Endothelial cell of umbilical vein (primary cell): Measurements from ENCODE around the gene ABCG5. TPM values are rescaled to one million over a fixed set of nuclear protein-coding genes. Genes with fewer than 3 reads are reported as not detected.

ENCODE experiments used
- BruUV-seq: library from RNA; stranded (reverse); fragments of 400-500 nt; replicated peaks from 2 replicates; lab custom pipeline; 2021; lab: Mats Ljungman, UMichigan
- CTCF ChIA-PET: fragments of 300-600, 350-600 bp; sonication (Branson Sonifier 250); formaldehyde crosslinking; loops from one replicate; lab custom pipeline; 2021; ENCODE audit warnings: antibody characterized with exemption, inconsistent platforms; lab: Charles Lee
- POLR2A ChIA-PET: fragments of 300-600, 350-600 bp; sonication (Branson Sonifier 250); formaldehyde crosslinking; loops from one replicate; lab custom pipeline; 2021; ENCODE audit warnings: antibody characterized with exemption, inconsistent platforms; lab: Charles Lee
- DNase-seq: peaks from one replicate; pipeline ENCODE4 v3.0.0-alpha.2; 2011; ENCODE audit warnings: low read depth, low spot score
- FAIRE-seq: peaks from 2 replicates; lab custom pipeline; 2011; peaks lifted over from hg19 to GRCh38; lab: Jason Lieb, UNC
- H2AFZ ChIP-seq: 2 replicates; pipeline ENCODE4 v1.6.0; 2012; ENCODE audit warnings: low read depth, low read length, control low read depth, inconsistent platforms
- H3K27ac ChIP-seq: 2 replicates; pipeline ENCODE4 v1.5.1; 2011; ENCODE audit warnings: low read depth, mild to moderate bottlenecking, control low read depth, low read length, moderate library complexity; ENCODE audit not compliant: insufficient read depth
- H3K27me3 ChIP-seq, 2 experiments: 2 replicates each; pipeline versions ENCODE4 v1.6.0 to v1.6.1; 2011; ENCODE audit warnings: low read length in 2 of 2, mixed read lengths in 1 of 2; ENCODE audit not compliant: control insufficient read depth in 2 of 2, insufficient read depth in 2 of 2
- H3K36me3 ChIP-seq, 2 experiments: 2 replicates in 1 of 2; 3 replicates in 1 of 2; pipeline ENCODE4 v1.5.1; 2011; ENCODE audit warnings: low read length in 2 of 2, mild to moderate bottlenecking in 1 of 2, moderate library complexity in 1 of 2; ENCODE audit not compliant: control insufficient read depth in 2 of 2, insufficient read depth in 2 of 2; ENCODE audit errors: extremely low read depth in 1 of 2
- H3K4me1 ChIP-seq: 3 replicates; pipeline ENCODE4 v1.5.1; 2011; ENCODE audit warnings: mild to moderate bottlenecking, low read length; ENCODE audit not compliant: control insufficient read depth, insufficient read depth; ENCODE audit errors: extremely low read depth
- H3K4me2 ChIP-seq: 2 replicates; pipeline ENCODE4 v1.6.1; 2011; ENCODE audit warnings: low read length, control low read depth, mixed read lengths; ENCODE audit not compliant: insufficient read depth
- H3K4me3 ChIP-seq, 3 experiments: fragments of 200-600 bp in 1 of 3; sonication (generic), shearing (Covaris generic) in 1 of 3; replicated peaks in 1 of 3; 2 replicates each; pipeline ENCODE4 v1.5.1; 2011 to 2016; ENCODE audit warnings: control low read depth in 3 of 3, low read length in 3 of 3, mild to moderate bottlenecking in 2 of 3, inconsistent platforms in 1 of 3, low read depth in 1 of 3, moderate library complexity in 1 of 3; ENCODE audit not compliant: insufficient read depth in 1 of 3
- H3K79me2 ChIP-seq: 2 replicates; pipeline ENCODE4 v1.6.0; 2012; ENCODE audit warnings: low read length, inconsistent platforms; ENCODE audit not compliant: control insufficient read depth, insufficient read depth
- H3K9ac ChIP-seq: replicated peaks from 2 replicates; pipeline ENCODE3; 2011; ENCODE audit warnings: low read length, control low read depth; ENCODE audit not compliant: insufficient read depth; ENCODE audit errors: extremely low read depth
- H3K9me1 ChIP-seq: replicated peaks from 3 replicates; pipeline ENCODE4 v1.6.0; 2011; ENCODE audit warnings: mild to moderate bottlenecking, low read length; ENCODE audit not compliant: control insufficient read depth, insufficient read depth; ENCODE audit errors: extremely low read depth
- H3K9me3 ChIP-seq: replicated peaks from 2 replicates; pipeline ENCODE4 v1.5.1; 2012; ENCODE audit warnings: low read length, inconsistent platforms; ENCODE audit not compliant: control insufficient read depth, insufficient read depth
- H4K20me1 ChIP-seq: replicated peaks from 2 replicates; pipeline ENCODE3; 2011; ENCODE audit warnings: mild to moderate bottlenecking, low read length; ENCODE audit not compliant: control insufficient read depth, insufficient read depth; ENCODE audit errors: extremely low read depth
- EZH2 ChIP-seq: IDR thresholded peaks from 2 replicates; pipeline ENCODE4 v1.6.1; 2012; ENCODE audit warnings: borderline replicate concordance, low read depth, mild to moderate bottlenecking, moderate library complexity, low read length, inconsistent platforms; ENCODE audit not compliant: severe bottlenecking
- FOS ChIP-seq: IDR thresholded peaks from 2 replicates; pipeline ENCODE4 v1.6.1; 2011; ENCODE audit warnings: mild to moderate bottlenecking, low read length, moderate library complexity, borderline replicate concordance; ENCODE audit not compliant: insufficient read depth
- GATA2 ChIP-seq: IDR thresholded peaks from 2 replicates; pipeline ENCODE4 v1.7.0; 2011; ENCODE audit warnings: low read depth, mild to moderate bottlenecking, moderate library complexity, mixed read lengths, low read length; ENCODE audit not compliant: insufficient read length, insufficient read depth
- JUN ChIP-seq: IDR thresholded peaks from 2 replicates; pipeline ENCODE4 v1.6.1; 2011; ENCODE audit warnings: borderline replicate concordance, low read depth; ENCODE audit not compliant: insufficient read length, insufficient read depth
- MAX ChIP-seq: IDR thresholded peaks from 2 replicates; pipeline ENCODE4 v1.6.1; 2011; ENCODE audit not compliant: insufficient read depth, insufficient read length
- MYC ChIP-seq: IDR thresholded peaks from one replicate; pipeline ENCODE4 v1.6.1; 2011; ENCODE audit warnings: mild to moderate bottlenecking, low read depth, low read length
- POLR2A ChIP-seq: IDR thresholded peaks from 2 replicates; pipeline ENCODE4 v1.6.1; 2012; ENCODE audit warnings: low read depth, mild to moderate bottlenecking, control low read depth, low read length
- POLR2AphosphoS5 ChIP-seq: IDR thresholded peaks from 2 replicates; pipeline ENCODE4 v1.6.1; 2012; ENCODE audit warnings: low read depth, mild to moderate bottlenecking, control low read depth, low read length, moderate library complexity; ENCODE audit not compliant: insufficient read depth
- dilution Hi-C: fragments of 300-500 bp; cut with MboI; formaldehyde crosslinking; loops from one replicate; pipeline ENCODE4 v1.15.0; 2019; ENCODE audit warnings: low sequenced_read_pairs; ENCODE audit not compliant: extremely low pct_ligation_motif_present
- intact Hi-C: fragments of 100-400 bp; cut with micrococcal nuclease; formaldehyde crosslinking; loops from one replicate; pipeline ENCODE4 v1.10.0; 2022
- polyA plus RNA-seq, 4 experiments: library from polyadenylated mRNA; depleted of rRNA in 3 of 4; stranded (reverse) in 3 of 4; unstranded in 1 of 4; fragments of >200 nt; gene quantifications; 2 replicates each; pipeline versions ENCODE4 v1.2.1 to v1.2.3, GENCODE V29; 2011 to 2012; ENCODE audit warnings: missing spikeins in 1 of 4
- total RNA-seq: library from RNA; stranded (reverse); gene quantifications from 2 replicates; pipeline ENCODE4 v1.2.3, GENCODE V29; 2021
- TF ChIP-seq, protein P1 (sequence below), 2 donors: IDR thresholded peaks; 1 replicate in 1 of 2; 2 replicates in 1 of 2; pipeline ENCODE4 v1.5.1; 2011; ENCODE audit warnings: low read length in 2 of 2, mild to moderate bottlenecking in 2 of 2, moderate library complexity in 2 of 2, control low read depth in 1 of 2, inconsistent platforms in 1 of 2, low read depth in 1 of 2; ENCODE audit not compliant: insufficient read depth in 1 of 2; ENCODE audit errors: extremely low read depth in 1 of 2

Gene ABCG5
- total and polyA plus RNA-seq, 2 donors (not counting 3 experiments of a cell fraction or from before 2014, with no cell fraction given), result not detected

DNA sequence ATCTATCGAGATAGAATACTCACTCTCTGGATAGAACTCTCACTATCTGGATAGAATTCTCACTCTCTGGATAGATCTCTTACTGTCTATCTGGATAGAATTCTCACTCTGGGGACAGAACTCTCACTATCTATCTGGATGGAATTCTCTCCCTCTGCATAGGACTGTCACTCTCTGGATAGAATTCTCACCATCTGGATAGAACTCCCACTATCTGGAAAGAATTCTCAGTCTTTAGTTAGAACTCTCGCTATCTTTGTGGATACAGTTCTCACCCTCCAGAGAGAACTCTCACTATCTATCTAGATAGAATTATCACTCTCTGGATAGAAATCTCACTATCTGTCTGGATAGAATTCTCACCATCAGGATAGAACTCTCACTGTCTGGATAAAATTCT is 16.7 kb upstream of the ABCG5 start:
- no peaks in the 10 kb centered on the region for H3K79me2 ChIP-seq
- TF ChIP-seq MYC (no peak), JUN (no peak), FOS (no peak), MAX (no peak), POLR2AphosphoS5 (no peak), EZH2 (no peak), POLR2A (no peak), GATA2 (no peak)
- TF ChIP-seq, protein P1, sequence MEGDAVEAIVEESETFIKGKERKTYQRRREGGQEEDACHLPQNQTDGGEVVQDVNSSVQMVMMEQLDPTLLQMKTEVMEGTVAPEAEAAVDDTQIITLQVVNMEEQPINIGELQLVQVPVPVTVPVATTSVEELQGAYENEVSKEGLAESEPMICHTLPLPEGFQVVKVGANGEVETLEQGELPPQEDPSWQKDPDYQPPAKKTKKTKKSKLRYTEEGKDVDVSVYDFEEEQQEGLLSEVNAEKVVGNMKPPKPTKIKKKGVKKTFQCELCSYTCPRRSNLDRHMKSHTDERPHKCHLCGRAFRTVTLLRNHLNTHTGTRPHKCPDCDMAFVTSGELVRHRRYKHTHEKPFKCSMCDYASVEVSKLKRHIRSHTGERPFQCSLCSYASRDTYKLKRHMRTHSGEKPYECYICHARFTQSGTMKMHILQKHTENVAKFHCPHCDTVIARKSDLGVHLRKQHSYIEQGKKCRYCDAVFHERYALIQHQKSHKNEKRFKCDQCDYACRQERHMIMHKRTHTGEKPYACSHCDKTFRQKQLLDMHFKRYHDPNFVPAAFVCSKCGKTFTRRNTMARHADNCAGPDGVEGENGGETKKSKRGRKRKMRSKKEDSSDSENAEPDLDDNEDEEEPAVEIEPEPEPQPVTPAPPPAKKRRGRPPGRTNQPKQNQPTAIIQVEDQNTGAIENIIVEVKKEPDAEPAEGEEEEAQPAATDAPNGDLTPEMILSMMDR (IDR thresholded peaks at IDR 0.05; ENCODE audit: extremely low read depth in 1 of 2, insufficient read depth in 1 of 2, low read depth in 1 of 2, low read length in 2 of 2), result no peak
- intact Hi-C loops, result no loop called here
- H3K4me1 ChIP-seq, result no peaks in the 10 kb centered on the region
- H3K9me3 ChIP-seq, result no peaks in the 10 kb centered on the region
- no peak overlapping the region for H3K4me2 ChIP-seq
- no peak overlapping the region for H2AFZ ChIP-seq
- H3K27ac ChIP-seq, result no peak overlapping the region
- DNase-seq (no peak), FAIRE-seq (no peak)
- ChIA-PET POLR2A (no interaction called here), CTCF (no interaction called here)
- peaks cover 7 to 18% of the 10 kb centered on the region in 2 experiments for H3K27me3 ChIP-seq
- no peak overlapping the region for H3K4me3 ChIP-seq
- BruUV-seq, result no TSS peak
- no peaks in the 10 kb centered on the region for H3K36me3 ChIP-seq
- no peaks in the 10 kb centered on the region for H3K9me1 ChIP-seq
- no peaks in the 10 kb centered on the region for H4K20me1 ChIP-seq
- H3K9ac ChIP-seq, result no peak overlapping the region
- dilution Hi-C loops, result no loop called here
